BLaER1 (cell line): ENCODE results near the gene TTLL11.

Experiments used
- H3K27ac ChIP-seq: shearing (Covaris generic); formaldehyde crosslinking; 2 replicates; pipeline ENCODE4 v1.8.1; 2022
- H3K27me3 ChIP-seq: shearing (Covaris generic); formaldehyde crosslinking; 2 replicates; pipeline ENCODE4 v1.8.1; 2022
- H3K36me3 ChIP-seq: shearing (Covaris generic); formaldehyde crosslinking; 2 replicates; pipeline ENCODE4 v1.8.1; 2022
- H3K4me1 ChIP-seq: shearing (Covaris generic); formaldehyde crosslinking; 2 replicates; pipeline ENCODE4 v1.8.1; 2022
- H3K4me2 ChIP-seq: shearing (Covaris generic); formaldehyde crosslinking; 2 replicates; pipeline ENCODE4 v1.8.1; 2022
- H3K4me3 ChIP-seq: shearing (Covaris generic); formaldehyde crosslinking; 2 replicates; pipeline ENCODE4 v1.8.1; 2022
- H3K9ac ChIP-seq: shearing (Covaris generic); formaldehyde crosslinking; 2 replicates; pipeline ENCODE4 v1.8.1; 2022
- H3K9me3 ChIP-seq: shearing (Covaris generic); formaldehyde crosslinking; 2 replicates; pipeline ENCODE4 v1.8.1; 2022
- H4K20me1 ChIP-seq: shearing (Covaris generic); formaldehyde crosslinking; 2 replicates; pipeline ENCODE4 v1.8.1; 2022
- Cebpa-rat ChIP-seq: shearing (Covaris generic); IDR thresholded peaks from 2 replicates; pipeline ENCODE4 v1.8.1; 2022

Gene TTLL11

DNA sequence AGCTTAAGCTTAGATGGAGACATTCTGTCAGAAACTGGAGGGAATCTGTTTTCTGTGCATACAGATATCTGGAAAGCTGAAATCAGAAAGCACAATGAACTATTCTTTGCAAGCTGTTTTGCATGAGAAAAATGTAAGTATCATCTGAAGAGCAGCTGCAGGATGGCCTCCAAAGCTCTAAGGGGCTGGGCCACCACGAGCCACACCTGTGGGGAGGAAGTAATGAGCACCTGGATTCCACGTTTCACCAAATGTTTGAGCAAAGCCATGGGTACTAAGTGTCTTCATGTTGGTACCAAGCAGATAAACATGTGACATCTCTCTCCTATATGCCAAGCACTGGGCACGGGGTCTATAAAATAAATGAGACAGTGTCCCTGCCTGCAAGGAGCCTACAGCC, 199.3 kb downstream of the TTLL11 start:
- Histone ChIP-seq H3K4me2 (no peak overlapping the region), H3K36me3 (no peaks in the 10 kb centered on the region), H3K4me3 (no peak overlapping the region), H3K9me3 (no peaks in the 10 kb centered on the region), H4K20me1 (no peaks in the 10 kb centered on the region), H3K9ac (no peak overlapping the region), H3K27ac (no peak overlapping the region), H3K4me1 (peaks cover 16% of the 10 kb centered on the region), H3K27me3 (no peaks in the 10 kb centered on the region)
- TF ChIP-seq Cebpa-rat, result no peak

GRCh38 chr9:121892706-121893105, 200.4 kb downstream of the TTLL11 start:
- no peak for TF ChIP-seq Cebpa-rat
- H3K36me3 ChIP-seq, result no peaks in the 10 kb centered on the region
- no peak overlapping the region for H3K27ac ChIP-seq
- no peaks in the 10 kb centered on the region for H3K9me3 ChIP-seq
- H3K4me1 ChIP-seq, result peaks cover 19% of the 10 kb centered on the region
- no peak overlapping the region for H3K9ac ChIP-seq
- H3K4me2 ChIP-seq, result no peak overlapping the region
- H3K4me3 ChIP-seq, result no peak overlapping the region
- H3K27me3 ChIP-seq, result no peaks in the 10 kb centered on the region
- H4K20me1 ChIP-seq, result no peaks in the 10 kb centered on the region

DNA sequence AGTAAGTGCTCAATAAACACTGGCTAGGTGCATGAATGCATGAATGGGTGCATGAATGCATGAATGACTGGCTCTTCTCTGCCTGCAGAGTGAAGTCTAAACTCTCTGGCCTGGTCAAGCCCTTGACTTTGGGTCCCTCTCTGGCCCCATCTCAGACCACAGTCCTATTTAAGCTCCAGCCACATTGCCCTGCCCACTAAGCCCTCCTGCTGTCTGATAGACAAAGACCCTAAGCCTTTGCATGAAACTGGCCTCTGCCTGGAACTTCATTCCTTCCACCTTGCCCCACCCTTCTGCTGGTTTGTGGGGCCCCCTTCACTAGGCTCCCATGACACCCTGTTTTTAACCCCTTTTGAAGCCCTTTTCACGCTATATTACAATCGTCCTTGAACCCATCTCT, 202.4 kb downstream of the TTLL11 start:
- no peaks in the 10 kb centered on the region for H3K36me3 ChIP-seq
- peaks cover 31% of the 10 kb centered on the region for H3K4me1 ChIP-seq
- no peak overlapping the region for H3K9ac ChIP-seq
- H3K27ac ChIP-seq, result no peak overlapping the region
- H3K4me3 ChIP-seq, result no peak overlapping the region
- H3K9me3 ChIP-seq, result no peaks in the 10 kb centered on the region
- H3K4me2 ChIP-seq, result no peak overlapping the region
- H3K27me3 ChIP-seq, result no peaks in the 10 kb centered on the region
- H4K20me1 ChIP-seq, result no peaks in the 10 kb centered on the region
- TF ChIP-seq Cebpa-rat, result no peak

DNA sequence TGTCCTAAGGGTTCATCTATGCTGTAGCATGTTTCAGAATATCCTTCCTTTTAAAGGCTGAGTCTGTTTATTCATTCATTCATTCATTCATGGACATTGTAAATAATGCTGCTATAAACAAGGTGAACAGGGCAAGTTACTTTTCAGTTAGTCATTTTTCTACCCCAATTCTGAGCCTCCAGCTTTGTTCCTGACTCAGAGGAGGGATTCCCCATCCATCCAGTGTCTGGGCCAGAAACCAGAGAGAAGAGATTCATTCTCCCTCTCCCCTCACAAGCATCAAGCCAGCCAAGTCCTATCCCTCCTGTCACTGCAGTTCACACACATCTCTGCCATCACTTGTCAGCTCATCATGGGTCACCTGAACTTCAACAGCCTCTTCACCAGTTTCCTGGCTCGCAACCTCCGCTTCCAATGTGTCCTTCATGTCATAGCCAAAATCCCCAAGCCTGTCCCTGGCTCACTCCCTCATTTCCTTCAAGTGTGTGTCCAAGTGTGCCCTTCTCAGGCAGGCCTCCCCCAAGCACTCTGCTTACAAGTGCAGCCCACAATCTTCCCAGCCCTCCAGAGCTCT, 203.0 kb downstream of the TTLL11 start:
- H3K9ac ChIP-seq, result no peak overlapping the region
- H3K4me1 ChIP-seq, result peaks cover 38% of the 10 kb centered on the region
- H3K36me3 ChIP-seq, result no peaks in the 10 kb centered on the region
- H3K4me2 ChIP-seq, result no peak overlapping the region
- no peak overlapping the region for H3K4me3 ChIP-seq
- no peaks in the 10 kb centered on the region for H4K20me1 ChIP-seq
- no peaks in the 10 kb centered on the region for H3K9me3 ChIP-seq
- TF ChIP-seq Cebpa-rat, result no peak
- H3K27me3 ChIP-seq, result no peaks in the 10 kb centered on the region
- H3K27ac ChIP-seq, result no peak overlapping the region

DNA sequence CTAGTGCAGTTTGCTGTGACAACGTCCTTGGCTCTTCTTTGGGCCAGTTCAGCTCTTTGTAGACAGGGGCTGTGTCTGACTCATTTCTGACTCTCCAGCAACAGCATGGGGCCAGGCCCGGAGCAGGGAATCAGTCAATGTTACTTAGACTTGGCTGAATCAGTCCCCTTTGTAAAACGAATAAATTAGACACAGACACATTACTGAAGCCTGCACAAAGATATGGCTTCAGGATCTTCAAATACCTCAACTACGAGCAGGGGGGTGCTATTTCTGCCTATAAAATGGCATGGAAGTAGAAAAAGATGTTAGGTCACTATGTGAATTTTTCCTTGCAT, 204.7 kb downstream of the TTLL11 start:
- no peak overlapping the region for H3K27ac ChIP-seq
- H3K36me3 ChIP-seq, result no peaks in the 10 kb centered on the region
- peaks cover 55% of the 10 kb centered on the region for H3K4me1 ChIP-seq
- H3K27me3 ChIP-seq, result no peaks in the 10 kb centered on the region
- no peak overlapping the region for H3K4me3 ChIP-seq
- H3K4me2 ChIP-seq, result peak overlapping the region; percentile 87
- H4K20me1 ChIP-seq, result no peaks in the 10 kb centered on the region
- no peak for TF ChIP-seq Cebpa-rat
- H3K9me3 ChIP-seq, result no peaks in the 10 kb centered on the region
- H3K9ac ChIP-seq, result no peak overlapping the region

- Histone ChIP-seq H3K9ac (peak overlapping the region; percentile 27; the same call in 1 of the 2 replicates), H3K27me3 (no peaks in the 10 kb centered on the region), H3K9me3 (no peaks in the 10 kb centered on the region), H4K20me1 (no peaks in the 10 kb centered on the region), H3K4me2 (peak overlapping the region; percentile 87), H3K4me3 (0 out of 2 replicates have a peak overlapping the region, but pooled peaks have one; percentile 13), H3K27ac (peak overlapping the region; percentile 64; the same call in 1 of the 2 replicates), H3K4me1 (peaks cover 61% of the 10 kb centered on the region), H3K36me3 (no peaks in the 10 kb centered on the region)
- no peak for TF ChIP-seq Cebpa-rat
Measured at GRCh38 chr9:121887553-121888437, 205.3 kb downstream of the TTLL11 start.

DNA sequence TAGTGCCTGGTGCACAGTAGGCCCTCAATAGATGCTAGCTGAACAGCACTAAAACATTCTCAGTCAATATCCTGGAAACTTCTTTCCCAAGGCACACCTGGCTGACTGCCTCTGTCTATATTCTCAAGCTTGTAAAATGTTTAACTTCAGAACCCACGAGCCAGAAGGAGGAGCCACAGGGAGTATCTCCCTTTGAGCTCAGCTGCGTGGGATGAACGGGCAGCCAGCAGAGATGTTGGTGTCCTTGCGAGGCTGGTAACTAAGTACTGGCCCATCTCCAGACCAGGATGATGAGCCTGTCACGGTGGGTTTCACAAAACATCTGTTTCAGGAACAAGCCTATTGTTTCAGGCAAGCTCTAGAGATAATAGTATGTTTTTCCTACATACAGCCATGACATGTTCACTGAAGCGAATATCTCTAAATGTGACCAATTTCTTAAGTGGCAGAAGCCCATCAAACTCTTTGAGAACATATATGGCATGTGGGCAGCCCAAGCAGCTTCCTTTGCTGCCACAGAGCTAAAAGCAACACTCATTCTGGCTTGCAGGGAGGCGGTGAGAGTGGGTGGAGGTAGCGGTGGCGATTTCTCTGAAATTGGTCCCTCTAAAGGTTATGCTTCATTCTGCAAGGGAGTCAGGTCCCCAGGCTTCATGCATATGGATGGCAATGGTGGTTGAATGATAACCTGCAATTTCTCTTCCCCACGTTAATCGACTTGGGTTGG, 206.2 kb downstream of the TTLL11 start:
- no peak for TF ChIP-seq Cebpa-rat
- Histone ChIP-seq H3K36me3 (no peaks in the 10 kb centered on the region), H3K4me1 (peaks cover 69% of the 10 kb centered on the region), H3K9me3 (no peaks in the 10 kb centered on the region), H4K20me1 (no peaks in the 10 kb centered on the region), H3K4me3 (no peak overlapping the region), H3K27ac (no peak overlapping the region; the same call in 1 of the 2 replicates), H3K27me3 (no peaks in the 10 kb centered on the region), H3K9ac (peak overlapping the region; percentile 27; the same call in 1 of the 2 replicates), H3K4me2 (peak overlapping the region; percentile 87)

GRCh38 chr9:121885345-121885901, 207.7 kb downstream of the TTLL11 start:
- Histone ChIP-seq H3K4me2 (peak overlapping the region; percentile 87), H3K9ac (no peak overlapping the region), H3K27ac (no peak overlapping the region), H3K4me3 (no peak overlapping the region), H3K4me1 (peaks cover 69% of the 10 kb centered on the region), H3K36me3 (no peaks in the 10 kb centered on the region), H4K20me1 (no peaks in the 10 kb centered on the region), H3K27me3 (no peaks in the 10 kb centered on the region), H3K9me3 (no peaks in the 10 kb centered on the region)
- no peak for TF ChIP-seq Cebpa-rat

DNA sequence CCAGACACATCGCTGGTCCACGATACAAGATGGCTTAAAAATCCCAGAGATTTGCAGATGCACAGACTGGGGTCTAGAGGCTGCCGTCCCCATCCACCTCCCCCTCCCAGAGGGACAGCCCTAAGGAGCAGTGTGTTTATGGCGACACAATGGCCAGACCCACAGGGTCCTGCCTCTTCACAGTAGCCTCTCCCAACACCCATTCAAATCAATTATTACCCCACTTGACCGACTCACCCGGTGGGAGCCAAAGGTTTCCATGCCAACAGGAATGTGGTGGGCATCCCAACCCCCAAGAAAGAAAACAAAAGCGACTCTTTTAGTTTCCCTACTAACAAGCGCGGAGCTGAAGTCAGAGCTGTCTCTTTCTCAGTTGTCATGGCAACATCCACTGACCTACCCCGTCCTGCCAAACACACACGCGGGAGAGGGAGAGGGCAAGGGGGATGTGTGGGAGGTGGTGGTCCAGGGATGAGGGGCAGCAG, 209.0 kb downstream of the TTLL11 start:
- Histone ChIP-seq H3K27me3 (no peaks in the 10 kb centered on the region), H3K9me3 (no peaks in the 10 kb centered on the region), H3K4me3 (no peak overlapping the region), H3K27ac (no peak overlapping the region), H3K9ac (no peak overlapping the region), H3K36me3 (no peaks in the 10 kb centered on the region), H3K4me1 (peaks cover 69% of the 10 kb centered on the region), H3K4me2 (peak overlapping the region; percentile 87), H4K20me1 (no peaks in the 10 kb centered on the region)
- no peak for TF ChIP-seq Cebpa-rat
